ENCODE results near the gene NPBWR2.
"Not testable (repeated sequence)": the region's sequence is repeated elsewhere in the genome, so short reads cannot be mapped to it uniquely, and the experiment has no call there.

NPBWR2 gene

GRCh38 chr20:64102647-64103354 lies 4.6 kb downstream of the NPBWR2 start:
- no peak for DNase-seq (ENCODE audit: low read depth in 3 of 3)

DNA sequence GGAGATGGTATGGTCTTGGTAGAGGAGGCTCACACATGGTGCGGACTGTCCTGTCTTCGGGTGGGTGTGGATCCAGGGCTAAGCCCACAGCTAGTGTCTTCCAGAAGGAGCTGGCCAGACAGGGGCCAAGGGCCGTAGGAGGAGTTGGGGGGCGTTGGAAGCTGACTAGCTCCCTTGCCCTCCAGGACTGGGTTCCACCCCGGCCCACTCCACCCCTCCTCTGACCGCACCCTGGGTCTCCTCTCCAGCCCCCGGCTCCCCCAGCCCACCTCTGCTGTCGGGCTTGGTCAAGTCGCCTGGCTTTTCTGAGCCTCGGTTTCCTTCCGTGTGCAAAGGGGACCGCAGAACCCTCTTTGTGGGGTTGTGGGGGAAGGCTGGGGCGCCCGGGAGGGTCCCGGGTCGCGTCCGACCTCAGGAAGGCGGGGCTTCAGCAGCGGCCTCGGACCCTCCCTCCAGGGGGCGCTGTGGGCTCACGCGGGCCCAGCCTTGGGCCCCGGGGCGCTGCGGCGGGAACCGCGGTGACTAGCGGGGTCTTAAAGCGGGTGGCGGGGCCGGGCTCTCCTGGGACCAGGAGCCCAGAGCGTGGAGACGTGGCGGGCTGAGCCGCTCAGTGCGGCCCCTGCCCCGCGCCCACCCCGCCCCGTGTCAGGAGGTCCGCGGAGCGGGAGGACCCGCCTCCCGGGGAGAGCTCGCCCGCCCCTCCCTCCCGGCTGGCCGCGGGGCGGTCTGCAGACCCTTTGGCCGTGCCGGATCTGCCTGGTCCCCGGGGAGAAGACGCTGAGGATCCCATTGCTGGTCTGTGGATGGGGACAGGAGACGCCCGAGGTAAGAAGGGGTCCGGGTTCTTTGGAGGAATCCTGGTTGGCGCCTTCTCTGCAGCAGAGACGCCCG lies 5.4 kb downstream of the NPBWR2 start:
- DNase-seq (ENCODE audit: low read depth in 3 of 3) = peak; percentile 44 to 60 (median 50)

DNA sequence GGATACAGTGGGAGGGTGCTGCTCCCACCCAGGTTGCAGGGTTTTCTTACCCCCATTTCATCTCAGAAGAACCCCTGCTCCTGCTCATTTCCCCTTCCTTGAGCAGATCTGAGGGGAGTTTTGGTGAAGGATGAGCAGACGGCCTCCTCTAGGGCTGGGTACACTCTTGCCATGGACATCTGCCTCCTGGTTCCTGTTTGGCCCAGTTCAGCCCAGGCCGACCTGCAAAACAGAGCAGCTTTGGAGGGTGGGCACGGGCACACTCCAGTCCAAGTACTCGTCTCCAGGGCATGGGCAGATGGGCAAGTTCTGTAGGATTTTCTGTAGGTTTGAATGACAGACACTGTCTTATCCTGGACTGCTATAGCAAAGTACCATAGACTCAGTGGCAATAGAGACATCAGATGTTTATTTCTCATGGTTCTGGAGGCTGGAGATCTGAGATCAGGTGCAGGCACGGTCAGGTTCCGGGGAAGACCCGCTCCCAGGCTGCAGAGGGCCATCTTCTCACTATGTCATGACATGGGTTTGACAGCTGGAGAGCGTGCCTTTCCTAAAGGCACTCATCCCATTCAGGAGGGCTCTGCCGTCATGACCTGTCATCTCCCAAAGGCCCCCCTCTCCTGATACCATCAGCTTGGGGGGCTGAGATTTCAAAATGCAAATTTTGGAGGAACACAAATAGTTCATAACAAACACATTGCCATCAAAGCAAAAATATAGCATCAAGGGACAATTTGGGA lies 6.2 kb downstream of the NPBWR2 start:
- DNase-seq (ENCODE audit: low read depth in 3 of 3) = no peak

GRCh38 chr20:64100566-64100888 lies 6.8 kb downstream of the NPBWR2 start:
- DNase-seq (ENCODE audit: low read depth in 3 of 3) = no peak

DNA sequence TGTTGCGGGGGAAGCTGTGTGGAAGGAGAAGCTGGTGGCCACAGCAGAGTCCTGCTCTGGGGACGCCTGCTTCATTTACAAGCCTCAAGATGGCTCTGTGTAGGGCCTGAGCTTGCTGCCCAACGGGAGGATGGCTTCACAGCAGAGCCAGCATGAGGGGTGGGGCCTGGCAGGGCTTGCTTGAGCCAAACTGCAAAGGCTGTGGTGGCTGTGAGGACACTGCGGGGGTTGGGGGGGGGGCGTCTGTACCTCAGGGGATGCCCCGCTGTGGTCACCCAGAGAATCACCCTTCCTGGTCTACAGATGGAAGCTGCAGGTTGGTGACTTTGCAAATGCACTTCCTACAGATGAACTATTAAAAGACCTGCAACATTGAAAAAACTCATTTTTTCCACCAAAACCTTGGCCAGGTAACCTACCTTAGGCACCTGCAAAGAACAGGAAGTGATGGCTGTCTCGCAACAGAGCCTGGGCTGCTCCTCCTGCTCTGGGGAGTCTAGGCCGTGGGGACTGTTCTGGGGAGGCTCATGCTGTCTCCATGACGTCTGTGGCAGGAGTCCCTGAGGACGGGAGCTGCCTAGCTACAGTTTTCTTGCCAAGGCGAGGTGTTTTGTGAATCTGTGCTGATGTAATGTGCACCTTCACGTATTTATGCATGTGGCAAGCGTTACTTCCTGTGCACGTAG lies 7.3 kb downstream of the NPBWR2 start:
- DNase-seq (ENCODE audit: low read depth in 3 of 3) = no peak

- DNase-seq (ENCODE audit: low read depth in 3 of 3) = no peak
These were observed 8.1 kb downstream of the NPBWR2 start for GRCh38 chr20:64099086-64099786.

GRCh38 chr20:64098471-64099013 lies 8.8 kb downstream of the NPBWR2 start:
- no peak for DNase-seq (ENCODE audit: low read depth in 3 of 3)

- DNase-seq (ENCODE audit: low read depth in 3 of 3) = no peak
These were observed 10.8 kb downstream of the NPBWR2 start for GRCh38 chr20:64096535-64096934.

- no peak for DNase-seq (ENCODE audit: low read depth in 3 of 3)
These were observed 11.4 kb downstream of the NPBWR2 start for GRCh38 chr20:64095927-64096326.

GRCh38 chr20:64095455-64095854 lies 11.9 kb downstream of the NPBWR2 start:
- DNase-seq (ENCODE audit: low read depth in 3 of 3) = no peak

- DNase-seq (ENCODE audit: low read depth in 3 of 3) = no peak
These were observed 14.3 kb downstream of the NPBWR2 start for GRCh38 chr20:64093013-64093503.

- DNase-seq (ENCODE audit: low read depth in 3 of 3) = no peak
These were observed 14.9 kb downstream of the NPBWR2 start for GRCh38 chr20:64092258-64093012.

DNA sequence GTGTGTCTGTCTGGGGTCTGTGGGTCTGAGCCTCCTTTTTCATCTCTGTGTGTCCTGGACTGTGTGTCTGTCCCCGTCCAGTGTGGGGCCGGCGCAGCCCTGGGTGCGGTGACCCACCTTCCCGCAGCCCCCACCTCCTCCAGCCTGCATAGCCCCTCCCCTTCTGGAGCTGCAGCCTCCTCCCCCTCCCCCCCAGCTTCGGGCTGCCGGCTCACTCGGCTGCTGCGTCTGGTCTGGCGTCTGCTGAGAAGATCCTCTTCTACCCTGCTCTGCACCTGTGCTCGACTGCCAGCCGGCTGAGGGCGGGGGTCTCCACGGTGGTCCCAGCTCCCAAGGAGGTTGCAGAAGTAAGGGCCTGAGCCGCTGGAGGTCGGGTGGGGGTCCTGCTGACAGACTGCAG lies 15.6 kb downstream of the NPBWR2 start:
- DNase-seq (ENCODE audit: low read depth in 3 of 3) = no peak

- no peak for DNase-seq (ENCODE audit: low read depth in 3 of 3)
These were observed 16.0 kb downstream of the NPBWR2 start for GRCh38 chr20:64091340-64091739.

DNA sequence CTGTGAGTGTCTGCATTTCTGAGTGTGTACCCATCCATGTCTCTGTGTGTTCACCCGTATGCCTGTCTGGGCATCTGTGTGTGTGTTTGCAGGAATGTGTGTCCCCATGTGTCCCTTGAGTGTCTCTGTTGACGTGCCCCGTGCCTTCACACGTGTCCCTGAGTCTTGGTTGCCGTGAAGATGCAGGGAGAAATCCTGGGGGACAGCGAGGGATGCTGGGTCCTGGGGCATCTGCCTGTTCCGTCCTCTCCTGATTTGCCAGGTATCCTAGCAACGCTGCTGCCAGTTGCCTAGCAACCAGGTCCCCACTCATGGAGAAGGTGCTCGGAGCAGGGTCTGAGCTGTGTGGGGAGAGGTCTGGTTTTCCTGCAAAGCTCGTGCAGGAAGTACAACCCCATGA lies 17.2 kb downstream of the NPBWR2 start:
- DNase-seq (ENCODE audit: low read depth in 3 of 3) = no peak

DNA sequence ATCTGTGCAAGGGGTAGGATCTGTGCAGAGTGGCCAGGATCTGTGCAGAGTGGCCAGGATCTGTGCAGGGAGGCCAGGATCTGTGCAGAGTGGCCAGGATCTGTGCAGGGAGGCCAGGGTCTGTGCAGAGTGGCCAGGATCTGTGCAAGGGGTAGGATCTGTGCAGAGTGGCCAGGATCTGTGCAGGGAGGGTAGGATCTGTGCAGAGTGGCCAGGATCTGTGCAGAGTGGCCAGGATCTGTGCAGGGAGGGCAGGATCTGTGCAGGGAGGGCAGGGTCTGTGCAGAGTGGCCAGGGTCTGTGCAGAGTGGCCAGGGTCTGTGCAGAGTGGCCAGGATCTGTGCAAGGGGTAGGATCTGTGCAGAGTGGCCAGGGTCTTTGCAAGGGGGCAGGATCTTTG lies 18.8 kb downstream of the NPBWR2 start:
- not testable (repeated sequence) for DNase-seq (ENCODE audit: low read depth in 3 of 3)

- not testable (repeated sequence) for DNase-seq (ENCODE audit: low read depth in 3 of 3)
These were observed 20.0 kb downstream of the NPBWR2 start for GRCh38 chr20:64087226-64087825.

DNA sequence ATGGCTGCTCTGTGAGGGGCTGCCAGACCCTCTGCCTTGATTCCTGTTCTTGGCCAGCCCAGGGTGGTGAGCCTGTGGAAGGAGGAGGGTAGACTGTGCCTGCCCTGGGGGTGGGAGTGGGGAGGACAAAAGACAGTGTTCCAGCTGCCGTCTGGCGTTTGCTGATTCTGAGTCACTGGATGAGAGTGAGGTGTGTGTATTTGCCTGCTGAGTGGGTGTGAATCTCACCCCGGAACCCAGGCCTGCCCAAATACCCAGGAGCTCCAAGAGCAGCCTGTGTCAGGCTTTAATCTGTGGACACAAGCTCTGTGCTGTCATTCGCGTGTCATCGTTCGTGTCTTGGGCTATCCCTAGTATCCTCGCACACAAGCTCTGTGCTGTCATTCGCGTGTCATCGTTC lies 20.6 kb downstream of the NPBWR2 start:
- DNase-seq (ENCODE audit: low read depth in 3 of 3) = no peak

- no peak for DNase-seq (ENCODE audit: low read depth in 3 of 3)
These were observed 22.6 kb downstream of the NPBWR2 start for GRCh38 chr20:64084685-64085152.
